ENCODE data around the gene IL17RC. TPM values are rescaled to one million over a fixed set of nuclear protein-coding genes. Genes with fewer than 3 reads are reported as not detected.

IL17RC gene
- total and polyA plus RNA-seq, 2 donors (not counting 1 experiment from before 2014, with no cell fraction given): 17.1 to 17.5 TPM

DNA sequence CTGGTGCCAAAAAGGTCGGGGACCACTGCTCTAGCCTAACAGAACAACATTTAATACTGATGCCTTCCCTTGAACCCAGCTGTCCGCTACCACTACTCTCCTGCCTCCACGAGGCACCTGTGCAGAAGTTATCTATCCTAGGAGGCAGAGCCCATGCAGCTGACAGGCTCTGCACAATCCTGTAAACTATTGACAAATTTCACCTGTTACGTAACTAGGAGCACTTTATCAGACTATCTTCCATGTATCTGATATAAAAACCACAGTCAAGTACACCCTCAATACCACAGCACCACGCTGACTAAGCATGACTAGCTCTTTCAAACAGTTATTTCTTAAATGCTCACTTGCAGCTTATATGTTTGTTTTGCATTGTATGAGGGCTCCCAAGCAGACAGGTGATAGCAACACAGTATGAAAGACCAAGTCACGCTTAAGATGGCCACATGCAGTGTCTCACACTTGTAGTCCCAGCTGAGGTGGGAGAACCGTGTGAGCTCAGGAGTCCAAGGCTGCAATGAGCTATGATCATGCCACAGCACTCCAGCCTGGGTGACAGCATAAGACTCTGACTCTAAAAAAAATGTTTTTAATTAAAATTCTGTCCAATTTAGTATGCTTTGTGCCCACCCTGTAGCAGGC is 4.5 kb upstream of the IL17RC start:
- Histone ChIP-seq H2AFZ (ENCODE audit: low read length) (no peak overlapping the region), H3K27ac (ENCODE audit: insufficient read depth, low read length) (no peak overlapping the region), H3K27me3 (ENCODE audit: control insufficient read depth, insufficient read depth, low read length) (no peaks in the 10 kb centered on the region), H3K4me1 (ENCODE audit: control insufficient read depth, extremely low read depth, insufficient read depth, low read length) (peaks cover 13% of the 10 kb centered on the region), H3K9ac (ENCODE audit: insufficient read depth, low read length) (no peak overlapping the region), H3K4me3 (replicated peaks in 1 of 4; ENCODE audit: control extremely low read depth in 1 of 4, insufficient read depth in 1 of 4, low read depth in 3 of 4, low read length in 4 of 4) (no peak overlapping the region), H3K9me3 (ENCODE audit: control insufficient read depth, insufficient read depth, low read depth, low read length) (no peaks in the 10 kb centered on the region), H3K4me2 (ENCODE audit: extremely low read depth, insufficient read depth, low read length) (no peak overlapping the region), H3K79me2 (ENCODE audit: control insufficient read depth, insufficient read depth, low read length) (no peaks in the 10 kb centered on the region), H4K20me1 (ENCODE audit: control insufficient read depth, extremely low read depth, insufficient read depth, low read length) (no peaks in the 10 kb centered on the region), H3K36me3 (ENCODE audit: control insufficient read depth, insufficient read depth, low read length) (no peaks in the 10 kb centered on the region)
- peak; percentile 56 to 84 for DNase-seq (ENCODE audit: low read depth in 2 of 2)
- no peak for TF ChIP-seq EZH2 (IDR thresholded peaks at IDR 0.05; ENCODE audit: low read length, missing control alignments)
- TF ChIP-seq, protein P1, sequence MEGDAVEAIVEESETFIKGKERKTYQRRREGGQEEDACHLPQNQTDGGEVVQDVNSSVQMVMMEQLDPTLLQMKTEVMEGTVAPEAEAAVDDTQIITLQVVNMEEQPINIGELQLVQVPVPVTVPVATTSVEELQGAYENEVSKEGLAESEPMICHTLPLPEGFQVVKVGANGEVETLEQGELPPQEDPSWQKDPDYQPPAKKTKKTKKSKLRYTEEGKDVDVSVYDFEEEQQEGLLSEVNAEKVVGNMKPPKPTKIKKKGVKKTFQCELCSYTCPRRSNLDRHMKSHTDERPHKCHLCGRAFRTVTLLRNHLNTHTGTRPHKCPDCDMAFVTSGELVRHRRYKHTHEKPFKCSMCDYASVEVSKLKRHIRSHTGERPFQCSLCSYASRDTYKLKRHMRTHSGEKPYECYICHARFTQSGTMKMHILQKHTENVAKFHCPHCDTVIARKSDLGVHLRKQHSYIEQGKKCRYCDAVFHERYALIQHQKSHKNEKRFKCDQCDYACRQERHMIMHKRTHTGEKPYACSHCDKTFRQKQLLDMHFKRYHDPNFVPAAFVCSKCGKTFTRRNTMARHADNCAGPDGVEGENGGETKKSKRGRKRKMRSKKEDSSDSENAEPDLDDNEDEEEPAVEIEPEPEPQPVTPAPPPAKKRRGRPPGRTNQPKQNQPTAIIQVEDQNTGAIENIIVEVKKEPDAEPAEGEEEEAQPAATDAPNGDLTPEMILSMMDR (conservative IDR thresholded peaks at IDR 0.05 in 1 of 2, IDR thresholded peaks at IDR 0.05 in 1 of 2; ENCODE audit: low read depth in 1 of 2, low read length in 2 of 2): no peak

GRCh38 chr3:9913601-9914000 is 3.3 kb upstream of the IL17RC start:
- Histone ChIP-seq H3K9me3 (ENCODE audit: control insufficient read depth, insufficient read depth, low read depth, low read length) (no peaks in the 10 kb centered on the region), H3K79me2 (ENCODE audit: control insufficient read depth, insufficient read depth, low read length) (peaks cover 4% of the 10 kb centered on the region), H3K27ac (ENCODE audit: insufficient read depth, low read length) (no peak overlapping the region), H4K20me1 (ENCODE audit: control insufficient read depth, extremely low read depth, insufficient read depth, low read length) (no peaks in the 10 kb centered on the region), H3K27me3 (ENCODE audit: control insufficient read depth, insufficient read depth, low read length) (no peaks in the 10 kb centered on the region), H3K4me2 (ENCODE audit: extremely low read depth, insufficient read depth, low read length) (no peak overlapping the region), H3K36me3 (ENCODE audit: control insufficient read depth, insufficient read depth, low read length) (peaks cover 2% of the 10 kb centered on the region), H3K4me3 (replicated peaks in 1 of 4; ENCODE audit: control extremely low read depth in 1 of 4, insufficient read depth in 1 of 4, low read depth in 3 of 4, low read length in 4 of 4) (no peak overlapping the region), H3K4me1 (ENCODE audit: control insufficient read depth, extremely low read depth, insufficient read depth, low read length) (peaks cover 13% of the 10 kb centered on the region), H3K9ac (ENCODE audit: insufficient read depth, low read length) (no peak overlapping the region), H2AFZ (ENCODE audit: low read length) (no peak overlapping the region)
- TF ChIP-seq, protein P1 (conservative IDR thresholded peaks at IDR 0.05 in 1 of 2, IDR thresholded peaks at IDR 0.05 in 1 of 2; ENCODE audit: low read depth in 1 of 2, low read length in 2 of 2): no peak
- no peak for TF ChIP-seq EZH2 (IDR thresholded peaks at IDR 0.05; ENCODE audit: low read length, missing control alignments)
- no peak for DNase-seq (ENCODE audit: low read depth in 2 of 2)

GRCh38 chr3:9914011-9914410 is 2.9 kb upstream of the IL17RC start:
- DNase-seq (ENCODE audit: low read depth in 2 of 2): no peak
- Histone ChIP-seq H3K9ac (ENCODE audit: insufficient read depth, low read length) (no peak overlapping the region), H3K4me1 (ENCODE audit: control insufficient read depth, extremely low read depth, insufficient read depth, low read length) (peaks cover 13% of the 10 kb centered on the region), H4K20me1 (ENCODE audit: control insufficient read depth, extremely low read depth, insufficient read depth, low read length) (no peaks in the 10 kb centered on the region), H2AFZ (ENCODE audit: low read length) (no peak overlapping the region), H3K79me2 (ENCODE audit: control insufficient read depth, insufficient read depth, low read length) (peaks cover 4% of the 10 kb centered on the region), H3K9me3 (ENCODE audit: control insufficient read depth, insufficient read depth, low read depth, low read length) (no peaks in the 10 kb centered on the region), H3K4me3 (replicated peaks in 1 of 4; ENCODE audit: control extremely low read depth in 1 of 4, insufficient read depth in 1 of 4, low read depth in 3 of 4, low read length in 4 of 4) (no peak overlapping the region), H3K36me3 (ENCODE audit: control insufficient read depth, insufficient read depth, low read length) (peaks cover 2% of the 10 kb centered on the region), H3K27ac (ENCODE audit: insufficient read depth, low read length) (no peak overlapping the region), H3K4me2 (ENCODE audit: extremely low read depth, insufficient read depth, low read length) (no peak overlapping the region), H3K27me3 (ENCODE audit: control insufficient read depth, insufficient read depth, low read length) (no peaks in the 10 kb centered on the region)
- TF ChIP-seq, protein P1 (conservative IDR thresholded peaks at IDR 0.05 in 1 of 2, IDR thresholded peaks at IDR 0.05 in 1 of 2; ENCODE audit: low read depth in 1 of 2, low read length in 2 of 2): no peak
